Activated T-helper 1 cell treated with Interleukin-2 at 50 U/mL for 16 hours (primary cell): Measurements from ENCODE around the gene USP6.
"Not testable (repeated sequence)": the region's sequence is repeated elsewhere in the genome, so short reads cannot be mapped to it uniquely, and the experiment has no call there.

ENCODE experiments used
- DNase-seq: peaks from one replicate; pipeline ENCODE4 v3.0.0-alpha.2; 2020; ENCODE audit warnings: low read depth

Gene USP6

DNA sequence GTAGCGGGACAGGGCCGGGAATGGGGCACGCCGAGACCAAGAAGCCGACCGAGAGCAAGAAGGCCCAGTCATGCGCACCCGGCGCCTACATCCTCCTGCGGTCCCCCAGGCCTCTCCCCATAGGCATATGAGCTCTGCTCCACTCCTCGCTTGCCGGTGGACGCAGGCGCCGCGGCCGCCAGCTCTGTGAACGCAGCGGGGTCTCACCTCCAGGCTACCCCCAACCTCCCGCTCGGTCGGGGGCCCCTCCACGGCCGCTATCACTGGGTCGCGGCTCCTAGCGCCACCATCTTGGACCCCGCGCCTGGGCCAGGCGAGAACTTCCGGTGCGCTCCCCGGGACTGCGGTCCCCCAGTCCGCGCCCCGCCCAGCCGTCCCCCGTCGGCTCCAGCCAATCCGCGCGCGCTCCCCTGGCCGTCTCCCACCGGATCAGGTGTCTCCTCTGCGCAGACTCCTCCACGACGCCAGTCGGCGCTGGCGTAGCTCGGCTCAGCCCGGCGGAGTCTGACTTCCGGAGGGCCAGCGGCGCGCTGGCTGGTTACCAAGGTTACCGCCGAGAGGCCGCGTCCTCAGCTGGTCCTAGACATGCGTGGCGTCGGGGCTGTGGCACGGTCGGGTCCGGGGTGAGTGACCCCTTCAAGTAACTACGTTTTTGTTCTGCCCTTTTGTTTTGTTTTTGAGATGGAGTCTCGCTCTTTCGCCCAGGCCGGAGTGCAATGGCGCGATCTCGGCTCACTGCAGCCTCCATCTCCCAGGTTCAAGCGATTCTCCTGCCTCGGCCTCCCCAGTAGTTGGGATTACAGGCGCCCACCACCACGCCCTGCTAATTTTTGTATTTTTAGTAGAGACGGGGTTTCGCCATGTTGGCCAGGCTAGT is 75.9 kb downstream of the USP6 start, which contains the start of gene ZNF594:
Gene ZNF594 (minus strand): TSS at position 328 of the 877 bp plus-strand sequence. CDS start 7,612 bp downstream, outside the sequence.
- peak; percentile 96 for DNase-seq

DNA sequence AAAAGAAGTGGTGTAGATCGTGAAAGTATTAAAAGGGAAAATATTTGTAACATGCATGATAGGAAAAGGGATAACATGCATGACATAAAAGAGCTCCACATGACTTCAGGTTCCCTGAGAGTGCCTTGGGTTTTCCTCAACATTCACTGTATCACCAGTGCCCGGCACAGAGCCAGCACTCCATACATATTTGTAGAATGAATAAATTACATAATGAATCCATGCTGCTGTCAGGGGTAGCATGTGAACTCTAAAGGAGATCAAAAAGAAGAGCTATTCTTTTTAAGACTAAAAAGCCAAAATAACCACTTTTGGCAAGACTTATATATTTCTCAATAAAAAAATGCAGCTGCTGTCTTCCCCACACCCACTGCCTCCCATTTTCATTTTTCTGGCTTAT is 78.5 kb downstream of the USP6 start:
- DNase-seq: no peak

DNA sequence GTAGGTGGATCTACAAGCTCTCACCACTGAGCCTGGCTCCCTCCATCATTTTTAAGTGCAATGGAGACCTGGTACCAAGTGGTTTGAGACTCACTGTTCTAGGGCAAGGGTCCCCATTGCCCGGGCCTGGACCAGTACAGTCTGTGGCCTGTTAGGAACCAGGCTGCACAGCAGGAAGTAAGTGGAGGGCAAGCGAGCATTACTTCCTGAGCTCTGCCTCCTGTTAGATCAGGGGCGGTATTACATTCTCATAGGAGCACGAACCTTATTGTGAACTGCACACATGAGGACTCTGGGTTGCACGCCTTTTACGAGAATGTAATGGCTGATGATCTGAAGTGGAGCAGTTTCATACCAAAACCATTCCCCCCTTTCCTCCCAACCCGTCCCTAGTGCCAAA is 82.6 kb downstream of the USP6 start:
- DNase-seq: no peak

DNA sequence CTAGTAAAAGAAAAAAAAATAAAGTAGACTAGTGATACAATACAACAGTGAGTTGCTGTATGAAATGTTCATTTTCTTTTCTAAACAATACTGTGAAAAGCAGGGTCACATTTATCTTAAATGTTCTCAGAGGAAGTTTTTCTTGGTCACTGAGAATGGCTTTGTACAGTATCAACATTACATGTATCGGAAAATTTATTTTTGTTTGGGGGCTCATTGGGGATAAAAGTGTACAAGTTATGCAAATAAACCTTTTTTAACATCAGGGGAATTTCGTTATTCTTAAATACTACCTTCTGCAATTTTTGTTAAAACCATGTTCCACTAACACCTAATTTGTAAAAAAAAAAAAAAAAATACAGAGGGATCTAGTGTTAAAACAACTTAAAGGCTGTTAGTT is 84.5 kb downstream of the USP6 start:
- DNase-seq: no peak

DNA sequence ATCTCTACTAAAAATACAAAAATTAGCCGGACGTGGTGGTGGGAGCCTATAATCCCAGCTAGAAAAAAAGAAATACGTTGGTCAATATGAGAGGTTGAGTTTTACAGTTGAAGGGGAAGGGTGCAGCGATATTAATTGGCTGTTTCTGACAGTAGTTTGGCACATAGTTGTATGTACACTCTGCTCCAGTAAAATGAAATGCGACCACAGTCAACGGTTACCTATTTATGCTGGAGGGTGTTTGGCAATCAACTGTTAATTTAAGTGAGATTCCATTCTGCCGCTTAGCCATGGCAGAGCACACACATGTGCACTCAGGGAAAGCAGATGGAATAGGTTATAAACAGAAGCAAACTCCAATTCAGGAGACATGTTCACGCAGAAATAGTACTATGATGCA is 85.2 kb downstream of the USP6 start:
- DNase-seq: no peak

DNA sequence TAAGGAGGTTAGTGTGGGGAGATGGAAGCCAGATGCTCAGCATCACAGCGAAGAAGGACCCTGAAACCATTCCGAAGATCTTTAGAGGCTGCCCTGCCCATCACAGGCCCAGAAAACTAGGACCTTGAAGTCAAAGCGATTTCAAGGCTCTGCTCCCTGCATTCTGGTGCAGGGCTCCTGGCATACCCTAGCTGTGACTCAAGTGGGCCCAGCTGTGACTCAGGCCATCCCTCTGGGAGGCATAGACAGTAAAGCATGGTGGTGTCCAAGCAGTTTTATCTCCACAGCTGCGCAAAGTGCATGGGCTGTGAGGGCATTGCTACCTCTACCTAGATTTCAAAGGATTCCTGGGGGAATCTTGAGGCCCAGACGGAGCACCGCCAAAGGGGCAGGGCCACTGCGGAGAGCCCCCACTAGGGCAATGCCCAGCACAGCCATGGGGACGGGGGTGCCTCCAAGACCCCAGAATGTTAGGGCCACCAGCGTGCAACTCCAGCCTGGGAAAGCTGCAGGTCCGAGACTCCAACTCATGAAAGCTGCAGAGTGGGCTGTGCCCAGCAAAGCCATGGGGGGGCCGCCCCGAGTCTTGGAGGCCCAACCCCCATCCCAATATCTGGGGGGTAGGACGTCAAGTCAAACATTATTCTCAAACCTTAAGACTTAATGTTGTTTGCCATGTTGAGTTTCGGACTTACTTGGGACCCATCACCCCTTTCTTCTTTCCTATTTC is 87.5 kb downstream of the USP6 start:
- no peak for DNase-seq

DNA sequence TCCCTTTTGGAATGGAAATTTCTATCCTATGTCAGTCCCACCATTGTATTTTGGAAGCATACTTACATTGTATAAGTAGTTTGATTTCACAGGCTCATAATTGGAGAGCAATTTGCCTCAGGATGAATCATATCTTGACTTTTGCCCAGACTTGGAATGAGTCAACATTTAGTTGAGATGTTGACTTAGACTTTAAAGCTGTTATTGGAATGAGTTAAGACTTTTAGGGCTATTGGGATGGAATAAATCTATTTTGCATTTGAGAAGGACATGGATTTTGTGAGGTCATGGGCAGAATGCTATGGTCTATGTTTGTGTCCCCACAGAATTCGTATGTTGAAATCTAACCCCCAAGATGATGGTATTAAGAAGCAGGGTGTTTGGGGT is 88.1 kb downstream of the USP6 start:
- DNase-seq: no peak

DNA sequence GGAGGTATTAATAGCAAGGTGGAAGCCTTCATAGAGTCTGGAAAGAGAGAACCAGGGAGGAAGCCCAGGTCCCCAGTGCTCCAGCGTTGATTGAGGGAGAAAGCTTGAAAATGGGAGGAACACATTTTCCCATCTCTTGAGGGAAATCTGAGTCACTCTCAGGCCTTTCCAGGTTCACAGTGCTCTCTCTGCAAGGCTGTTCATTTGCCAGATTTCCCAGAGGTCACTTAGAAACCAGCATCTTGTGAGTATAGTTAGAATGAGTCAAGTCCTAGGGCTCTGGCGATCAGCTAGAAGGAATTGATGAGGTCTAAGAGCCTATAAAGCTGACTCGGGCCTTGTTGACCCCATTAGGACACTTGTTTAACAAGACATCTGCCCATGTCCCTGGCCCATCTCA is 93.6 kb downstream of the USP6 start:
- no peak for DNase-seq

DNA sequence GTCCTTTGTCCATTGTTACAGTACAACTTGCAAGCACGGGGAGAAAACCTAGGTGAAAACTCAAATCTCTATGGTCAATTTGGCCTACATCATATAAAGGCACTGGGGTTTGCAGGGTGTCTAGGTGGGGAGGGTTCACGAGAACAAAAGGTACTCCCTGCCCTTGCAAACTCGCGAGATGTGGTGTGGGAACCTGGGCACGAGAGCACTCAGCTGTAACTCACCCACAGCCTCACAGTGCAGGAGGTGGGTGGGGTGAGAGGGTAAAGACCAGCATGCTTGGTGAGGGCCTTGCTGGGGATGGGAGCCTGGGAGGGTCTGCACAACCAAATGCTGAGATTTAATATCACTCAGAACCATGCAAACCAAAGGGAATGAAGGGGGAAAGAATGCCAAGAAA is 94.3 kb downstream of the USP6 start:
- no peak for DNase-seq

DNA sequence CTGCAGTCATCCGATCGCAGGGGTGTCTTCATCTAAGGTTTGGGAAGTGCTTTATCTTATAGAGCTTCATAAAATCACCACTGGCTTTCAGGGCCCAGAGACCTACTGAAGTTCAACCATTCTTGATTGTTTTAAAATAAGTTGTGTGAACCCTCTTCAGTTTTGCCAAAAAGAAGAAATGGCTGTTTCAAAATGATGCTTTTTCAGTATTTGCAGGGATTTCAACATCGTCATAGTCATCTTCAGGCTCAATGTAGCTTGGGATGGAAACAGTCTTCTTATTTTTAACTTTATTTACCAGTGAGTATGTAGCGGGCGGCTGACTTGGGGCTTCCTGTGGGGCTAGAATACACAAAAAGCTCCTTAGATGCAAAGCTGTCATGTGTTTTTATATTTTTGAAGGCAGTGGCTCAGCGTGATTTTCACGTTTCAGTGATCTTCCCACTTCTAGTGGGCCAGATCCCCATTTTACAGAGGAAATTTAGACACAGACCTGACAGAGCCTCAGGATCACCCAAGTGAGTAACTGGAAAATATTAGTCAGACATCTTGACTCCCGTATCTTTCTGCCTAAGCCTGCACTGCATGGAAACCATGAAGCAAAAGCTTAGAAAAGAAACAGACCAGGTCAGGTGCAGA is 94.9 kb downstream of the USP6 start:
- DNase-seq: no peak

DNA sequence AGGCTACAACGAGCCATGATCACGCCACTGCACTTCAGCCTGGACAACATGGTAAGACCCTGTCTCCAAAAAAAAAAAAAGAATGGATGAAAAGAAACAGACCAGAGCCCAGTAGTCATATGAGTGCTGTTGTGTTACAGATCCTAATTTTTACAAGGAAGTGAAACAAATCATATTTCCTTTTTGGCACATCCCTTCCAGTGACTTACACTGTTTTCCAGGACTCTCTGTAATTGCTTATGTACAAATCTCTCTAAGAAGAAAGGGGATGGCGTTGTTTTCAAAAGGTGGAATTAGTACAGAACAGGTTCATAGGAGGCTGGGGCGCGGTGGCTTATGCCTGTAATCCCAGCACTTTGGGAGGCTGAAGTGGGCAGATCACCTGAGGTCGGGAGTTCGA is 95.6 kb downstream of the USP6 start:
- DNase-seq: no peak

DNA sequence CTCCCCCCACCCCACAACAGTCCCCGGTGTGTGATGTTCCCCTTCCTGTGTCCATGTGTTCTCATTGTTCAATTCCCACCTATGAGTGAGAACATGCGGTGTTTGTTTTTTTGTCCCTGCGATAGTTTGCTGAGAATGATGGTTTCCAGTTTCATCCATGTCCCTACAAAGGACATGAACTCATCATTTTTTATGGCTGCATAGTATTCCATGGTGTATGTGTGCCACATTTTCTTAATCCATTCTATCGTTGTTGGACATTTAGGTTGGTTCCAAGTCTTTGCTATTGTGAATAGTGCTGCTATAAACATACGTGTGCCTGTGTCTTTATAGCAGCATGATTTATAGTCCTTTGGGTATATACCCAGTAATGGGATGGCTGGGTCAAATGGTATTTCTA is 101.7 kb downstream of the USP6 start:
- not testable (repeated sequence) for DNase-seq

DNA sequence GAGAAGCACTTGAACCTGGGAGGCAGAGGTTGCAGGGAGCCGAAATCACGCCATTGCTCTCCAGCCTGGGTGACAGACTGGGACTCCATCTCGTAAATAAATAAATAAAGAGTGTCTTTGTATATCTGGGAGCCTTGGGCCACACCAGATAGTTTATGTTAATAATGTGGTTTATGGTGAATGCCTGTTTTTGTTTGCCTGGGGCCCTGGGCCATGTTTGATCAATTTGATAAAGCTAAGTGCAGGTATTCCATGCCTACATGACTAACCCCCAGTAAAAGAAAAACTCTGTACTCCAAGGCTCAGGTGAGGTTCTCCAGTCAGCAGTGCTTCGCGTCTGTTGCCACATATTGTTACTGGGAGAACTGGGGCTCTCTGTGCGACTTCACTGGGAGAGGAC is 103.7 kb downstream of the USP6 start:
- no peak for DNase-seq

DNA sequence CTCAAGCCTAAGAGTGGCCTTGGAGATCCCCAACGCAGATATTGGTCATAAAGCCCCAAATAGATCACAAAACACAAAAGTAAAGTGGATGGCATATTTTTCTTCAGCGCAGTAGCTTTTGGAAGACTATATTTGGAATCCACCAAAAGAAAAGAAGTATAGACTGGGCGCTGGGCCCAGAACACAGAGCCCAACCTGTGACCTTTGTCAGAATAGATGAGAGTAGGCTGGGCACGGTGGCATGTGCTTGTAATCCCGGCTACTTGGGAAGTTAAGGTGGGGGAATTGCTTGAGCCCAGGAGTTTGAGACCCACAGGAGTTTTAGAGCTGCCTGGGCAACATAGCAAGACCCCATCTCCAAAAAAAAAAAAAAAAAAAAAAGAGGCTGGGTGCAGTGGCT is 104.2 kb downstream of the USP6 start:
- DNase-seq: no peak

DNA sequence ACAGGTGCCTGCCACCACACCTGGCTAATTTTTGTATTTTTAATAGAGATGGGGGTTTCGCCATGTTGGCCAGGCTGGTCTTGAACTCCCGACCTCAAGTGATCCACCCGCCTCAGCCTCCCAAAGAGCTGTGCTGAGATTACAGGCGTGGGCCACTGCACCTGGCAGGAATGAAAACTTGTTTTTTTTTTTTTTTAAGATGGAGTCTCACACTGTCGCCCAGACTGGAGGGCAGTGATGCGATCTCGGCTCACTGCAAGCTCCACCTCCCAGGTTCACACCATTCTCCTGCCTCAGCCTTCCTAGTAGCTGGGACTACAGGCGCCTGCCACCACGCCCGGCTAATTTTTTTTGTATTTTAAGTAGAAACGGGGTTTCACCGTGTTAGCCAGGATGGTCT is 106.1 kb downstream of the USP6 start:
- DNase-seq: not testable (repeated sequence)
